DMS53 treated with DMSO at 0.1 percent for 48 hours (cell line): ENCODE results near the gene AMACR.

Source experiments
- DNase-seq: peaks from one replicate; lab custom pipeline; 2025; ENCODE audit not compliant: unreplicated experiment; lab: John Stamatoyannopoulos, UW

Gene AMACR

DNA sequence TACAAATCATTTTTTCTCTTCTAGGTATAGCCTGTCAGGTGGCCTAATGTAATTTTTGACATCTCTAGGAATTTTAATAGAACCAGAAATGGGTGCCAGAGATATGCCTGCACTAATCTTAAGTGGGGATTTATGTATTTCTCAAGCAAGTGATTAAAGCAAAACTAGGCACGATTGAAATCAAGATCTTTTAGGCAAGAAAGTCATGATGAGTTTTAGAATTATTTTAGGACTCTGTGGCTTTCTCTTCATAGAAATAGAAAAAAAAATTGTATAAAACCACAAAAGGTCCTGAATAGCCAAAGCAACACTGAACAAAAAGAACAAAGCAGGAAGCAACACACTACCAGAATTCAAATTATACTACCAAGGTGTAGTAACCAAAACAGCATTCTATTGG lies 952 bp upstream of the AMACR start:
- DNase-seq: no peak

DNA sequence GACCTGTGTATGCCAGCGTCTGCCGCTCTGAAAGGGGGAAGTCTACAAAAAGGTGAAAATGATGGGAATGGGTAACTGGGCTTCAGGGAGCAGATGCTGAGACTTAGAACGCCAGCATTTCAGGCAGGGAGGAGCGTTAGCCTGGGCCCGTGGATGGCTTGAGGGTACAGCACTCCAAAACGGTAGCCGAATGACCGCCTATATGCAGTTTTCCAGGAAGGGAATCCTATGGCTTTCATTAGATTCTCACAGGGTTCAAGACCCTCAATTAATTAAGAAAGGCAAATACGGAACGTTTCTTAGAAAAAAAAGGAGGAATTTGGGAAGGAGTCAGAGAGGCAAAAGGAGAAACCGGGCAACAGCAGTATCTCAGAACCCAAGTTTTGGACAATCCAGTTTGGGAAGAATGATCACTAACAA lies 639 bp downstream of the AMACR start:
- DNase-seq: no peak

DNA sequence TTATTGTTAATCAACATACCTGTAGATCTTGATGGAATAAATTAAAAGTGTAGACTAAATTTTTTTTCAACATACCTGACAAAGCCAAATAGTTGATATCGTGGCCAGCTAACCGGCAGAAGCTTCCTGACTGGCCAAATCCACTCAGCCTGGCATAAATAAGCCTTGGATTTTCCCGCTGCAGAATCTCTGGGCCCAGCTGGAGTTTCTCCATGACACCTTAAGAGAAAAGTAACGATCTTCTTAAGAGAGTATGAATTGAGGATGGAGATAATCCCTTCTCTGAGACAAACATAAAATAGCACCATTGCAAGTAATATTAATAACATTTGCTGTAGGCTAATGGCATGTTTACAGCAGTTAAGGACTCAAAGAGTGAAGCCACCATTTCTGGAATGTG lies 2.2 kb downstream of the AMACR start:
- DNase-seq: no peak

DNA sequence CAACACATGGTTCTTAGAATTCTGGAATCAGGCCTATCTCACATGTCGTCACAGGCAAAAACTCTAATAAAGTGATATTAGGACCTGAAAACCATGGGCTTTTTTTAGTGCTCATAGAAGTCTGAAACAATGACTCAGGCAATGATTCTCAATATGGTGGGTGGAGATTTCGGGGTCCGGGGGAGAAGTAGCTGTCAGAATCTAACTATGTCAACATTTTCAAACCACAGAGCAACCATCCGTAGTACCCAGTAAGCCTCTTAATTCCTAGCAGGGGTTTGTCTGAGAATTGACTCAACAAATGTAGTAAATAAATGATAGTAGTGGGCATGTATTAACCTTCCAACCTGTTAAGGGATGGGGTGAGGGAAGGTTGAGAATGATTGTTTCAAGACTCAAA lies 2.6 kb downstream of the AMACR start:
- no peak for DNase-seq

DNA sequence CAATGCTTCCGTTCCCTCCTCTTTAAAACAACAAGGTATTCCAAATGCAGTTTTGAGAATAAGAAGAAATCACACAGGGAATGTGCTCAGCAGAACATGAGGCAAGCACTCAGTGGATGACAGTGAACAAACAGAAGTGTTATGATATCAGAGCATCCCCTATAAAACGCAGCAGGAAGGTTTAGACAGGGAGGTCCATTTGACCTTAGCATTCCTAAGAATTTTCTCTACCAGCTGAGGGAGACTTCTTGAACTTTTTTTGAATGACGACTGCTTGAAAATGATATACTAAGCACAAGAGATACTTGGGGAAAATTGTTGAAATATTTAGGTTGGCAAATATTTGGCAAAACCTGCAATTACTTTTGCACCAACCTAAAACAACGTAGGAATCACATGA lies 3.9 kb downstream of the AMACR start:
- DNase-seq: no peak

DNA sequence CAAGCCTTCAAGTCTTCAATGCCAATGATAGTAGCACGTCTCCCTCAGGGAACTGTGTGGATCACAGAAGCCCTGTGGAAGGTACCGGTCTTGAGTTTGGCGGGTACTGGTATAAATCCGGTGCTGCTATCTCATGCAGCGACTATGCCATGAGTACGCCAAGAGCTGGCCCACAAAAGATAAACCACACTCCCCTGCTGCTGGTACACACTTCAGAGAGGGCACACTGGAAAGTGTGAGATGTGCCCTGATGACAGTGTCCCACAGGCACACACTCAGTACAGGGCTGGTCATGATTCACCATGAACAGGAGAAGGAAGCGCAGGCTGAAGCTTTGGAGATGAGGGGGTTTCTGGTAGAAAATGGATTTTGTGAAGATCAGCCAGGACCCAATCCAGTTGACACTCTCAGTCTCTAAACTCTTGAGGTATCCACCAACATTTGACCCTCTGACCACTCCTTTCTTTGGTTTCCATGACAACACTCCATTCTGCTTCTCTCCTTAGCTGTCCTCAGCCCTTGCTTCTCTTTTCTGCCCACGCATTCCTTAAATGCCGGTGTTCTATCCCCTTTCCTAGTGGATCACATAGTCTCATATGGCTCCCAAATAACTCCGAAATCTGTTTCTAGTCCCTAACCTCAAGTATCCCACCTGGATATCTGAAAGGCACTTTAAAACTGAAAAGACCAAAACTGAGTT lies 5.1 kb downstream of the AMACR start:
- DNase-seq: no peak

DNA sequence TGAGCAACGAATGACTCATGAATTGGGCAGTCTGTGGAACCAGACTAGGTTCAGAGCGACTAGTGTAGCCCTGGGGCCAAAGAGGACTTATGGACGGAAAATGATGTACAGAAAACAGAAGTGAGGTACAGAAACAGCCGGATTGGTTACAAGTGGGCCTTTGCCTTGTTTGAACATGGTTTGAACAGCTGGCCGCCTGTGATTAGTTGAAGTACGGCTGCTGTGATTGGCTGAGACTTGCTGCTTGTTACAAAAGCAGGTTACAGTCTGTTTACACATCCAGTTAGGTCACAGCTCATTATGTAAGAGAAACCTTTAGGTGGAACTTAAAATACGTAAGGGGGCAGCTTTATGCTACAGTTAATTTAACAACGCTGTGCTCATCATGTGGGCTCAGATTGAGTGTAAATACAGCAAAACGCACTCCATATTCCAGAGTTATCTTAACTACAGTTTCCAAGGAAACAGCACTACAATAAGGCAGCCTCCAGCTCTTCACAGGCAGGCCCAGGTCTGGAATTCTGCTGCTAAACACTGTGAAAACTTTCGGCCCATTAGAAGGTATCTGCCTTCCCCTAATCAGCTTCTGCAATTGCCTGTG lies 6.5 kb downstream of the AMACR start:
- peak; percentile 89 for DNase-seq

DNA sequence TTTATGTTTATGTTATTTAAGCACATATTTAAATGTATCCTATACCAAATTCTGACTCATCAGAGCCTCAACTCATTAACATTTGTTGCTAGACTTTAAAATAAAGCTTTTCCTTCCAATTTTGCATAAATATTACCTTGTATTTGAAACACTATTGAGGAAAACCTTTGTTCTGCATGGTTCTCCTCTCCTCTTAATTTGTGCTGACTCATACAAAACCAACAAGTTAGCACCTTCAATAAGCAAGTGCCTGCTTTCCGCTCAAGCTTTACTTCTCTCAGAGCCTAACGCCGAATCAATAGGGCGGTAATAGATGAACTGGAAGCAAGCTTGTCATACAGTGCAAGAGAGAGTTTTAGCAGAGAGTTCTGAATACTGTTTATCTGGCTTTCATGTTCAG lies 7.9 kb downstream of the AMACR start:
- no peak for DNase-seq

DNA sequence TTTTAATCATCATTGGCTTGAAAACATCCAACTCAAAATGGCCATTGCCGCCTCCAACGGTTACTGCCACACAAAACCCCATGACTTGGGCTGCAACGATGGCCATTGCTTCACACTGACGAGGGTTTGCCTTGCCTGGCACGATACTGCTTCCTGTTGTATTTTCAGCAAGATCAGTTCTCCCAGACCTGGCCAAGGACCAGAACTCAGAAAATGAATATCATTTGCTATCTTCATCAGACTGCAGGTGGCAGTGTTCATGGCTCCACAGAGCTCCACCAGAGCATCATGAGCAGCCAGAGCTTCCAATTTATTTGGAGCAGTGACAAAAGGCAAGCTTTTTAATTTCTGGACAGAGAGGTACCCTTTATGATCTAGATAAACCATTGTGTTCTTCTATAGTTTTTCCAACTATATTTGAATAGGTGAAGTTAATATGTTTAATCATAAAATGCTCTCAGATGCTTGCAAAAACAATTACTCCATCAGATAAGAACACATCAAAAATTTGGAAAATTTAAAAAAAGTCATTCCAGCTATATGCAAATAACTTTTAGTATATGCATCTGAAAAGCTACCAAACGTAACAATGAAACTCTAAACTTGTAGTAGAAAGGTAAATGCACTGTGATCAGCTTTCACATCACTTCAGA lies 10.4 kb downstream of the AMACR start:
- DNase-seq: peak; percentile 56

DNA sequence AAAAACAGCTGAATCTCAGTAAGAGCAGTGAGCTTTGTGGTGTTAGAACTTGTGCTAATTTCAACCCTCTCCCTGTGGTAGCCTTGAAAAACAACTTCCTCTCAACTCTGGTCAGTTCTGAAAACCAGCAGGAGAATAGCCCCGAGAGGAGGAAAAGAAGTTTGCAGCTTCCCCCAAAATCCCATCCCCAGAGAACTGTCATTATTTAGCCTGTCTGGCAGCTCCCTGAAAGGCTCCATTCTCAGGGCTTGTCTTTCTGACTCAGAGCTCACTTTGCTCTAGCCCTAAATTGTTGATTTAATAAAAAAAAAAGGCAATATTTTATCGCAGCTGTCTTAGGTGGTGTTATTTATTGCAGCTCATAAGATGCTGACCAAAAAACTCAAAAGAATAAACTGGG lies 12.0 kb downstream of the AMACR start:
- no peak for DNase-seq

DNA sequence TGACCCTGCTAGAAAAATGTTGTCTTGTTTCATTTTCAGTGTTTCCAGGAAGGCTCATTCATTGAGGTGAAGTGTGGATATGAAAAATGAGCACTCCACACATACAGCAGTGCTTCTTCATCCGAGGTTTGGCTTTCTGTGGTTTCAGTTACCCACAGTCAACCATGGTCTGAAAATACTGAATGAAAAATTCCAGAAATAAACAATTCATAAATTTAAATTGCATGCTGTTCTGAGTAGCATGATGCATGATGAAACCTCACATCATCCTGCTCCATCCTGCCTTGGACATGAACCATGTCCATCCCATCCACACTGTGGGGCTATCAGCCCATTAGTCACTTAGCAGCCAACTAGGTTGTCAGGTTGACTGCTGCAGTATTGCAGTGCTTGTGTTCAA lies 13.0 kb downstream of the AMACR start:
- no peak for DNase-seq

DNA sequence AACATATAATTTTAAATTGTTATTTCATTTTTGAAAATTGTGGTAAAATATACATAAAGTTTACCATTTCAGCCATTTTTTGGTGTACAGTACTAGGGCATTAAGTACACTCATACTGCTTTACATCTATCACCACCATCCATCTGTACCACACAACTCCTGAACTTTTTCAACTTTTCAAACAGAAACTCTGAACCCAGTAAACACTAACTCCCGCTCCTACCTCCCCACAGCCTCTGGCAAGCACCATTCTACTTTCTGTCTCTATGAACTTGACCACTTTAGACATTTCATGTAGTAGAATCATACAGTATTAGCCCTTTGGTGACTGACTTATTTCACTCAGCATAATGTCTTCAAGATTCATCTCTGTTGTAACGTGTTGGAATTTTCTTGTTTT lies 15.0 kb downstream of the AMACR start:
- no peak for DNase-seq

DNA sequence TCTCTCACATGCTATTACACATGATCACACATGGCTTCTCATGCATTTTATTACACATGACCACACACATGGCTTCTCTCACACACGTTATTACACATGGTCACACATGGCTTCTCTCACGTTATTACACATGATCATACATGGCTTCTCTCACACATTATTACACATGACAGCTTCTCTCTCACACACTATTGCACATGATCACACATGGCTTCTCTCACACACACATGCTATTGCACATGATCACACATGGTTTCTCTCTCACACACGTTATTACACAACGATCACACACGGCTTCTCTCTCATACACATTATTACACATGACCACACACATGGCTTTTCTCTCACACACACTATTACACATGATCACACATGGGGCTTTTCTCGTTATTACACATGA lies 22.4 kb downstream of the AMACR start:
- no peak for DNase-seq

DNA sequence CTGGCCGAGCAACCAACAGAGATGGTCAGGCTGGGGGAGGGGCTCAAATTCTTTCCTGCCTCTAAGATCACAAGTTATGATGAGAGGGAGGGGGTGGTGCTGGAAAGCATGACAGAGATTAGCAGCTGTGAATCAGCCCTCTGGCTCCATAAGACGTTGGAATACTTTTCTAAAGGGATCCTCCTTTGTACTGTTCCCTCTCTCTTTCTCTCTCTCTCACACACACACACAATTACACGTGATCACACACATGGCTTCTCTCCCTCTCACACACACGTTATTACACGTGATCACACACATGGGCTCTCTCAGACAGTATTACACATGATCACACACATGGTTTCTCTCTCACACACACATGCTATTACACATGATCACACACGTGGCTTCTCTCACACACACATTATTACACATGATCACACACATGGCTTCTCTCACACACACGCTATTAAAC lies 23.2 kb downstream of the AMACR start, which contains the start of gene SLC45A2:
Gene SLC45A2 (minus strand): TSS at position 23 of the 454 bp plus-strand sequence. CDS start 110 bp downstream, outside the sequence.
- no peak for DNase-seq

DNA sequence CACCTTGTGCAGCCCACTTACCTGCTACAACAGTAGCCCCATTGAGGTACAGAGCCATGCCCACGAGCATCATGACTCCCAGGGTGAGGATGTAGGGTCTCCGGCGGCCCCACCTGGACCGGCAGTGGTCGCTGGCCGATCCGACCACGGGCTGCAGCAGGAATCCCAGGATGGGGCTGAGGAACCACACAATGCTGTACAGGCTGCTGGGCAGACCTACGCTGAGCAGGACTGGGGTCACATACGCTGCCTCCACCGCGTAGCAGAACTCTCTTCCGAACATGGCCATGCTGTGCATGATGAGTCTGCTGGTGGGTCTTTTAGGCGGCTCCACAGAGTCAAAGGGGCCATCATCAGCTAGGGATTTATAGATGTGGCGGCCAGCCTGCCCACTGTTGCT lies 23.7 kb downstream of the AMACR start:
- DNase-seq: no peak

DNA sequence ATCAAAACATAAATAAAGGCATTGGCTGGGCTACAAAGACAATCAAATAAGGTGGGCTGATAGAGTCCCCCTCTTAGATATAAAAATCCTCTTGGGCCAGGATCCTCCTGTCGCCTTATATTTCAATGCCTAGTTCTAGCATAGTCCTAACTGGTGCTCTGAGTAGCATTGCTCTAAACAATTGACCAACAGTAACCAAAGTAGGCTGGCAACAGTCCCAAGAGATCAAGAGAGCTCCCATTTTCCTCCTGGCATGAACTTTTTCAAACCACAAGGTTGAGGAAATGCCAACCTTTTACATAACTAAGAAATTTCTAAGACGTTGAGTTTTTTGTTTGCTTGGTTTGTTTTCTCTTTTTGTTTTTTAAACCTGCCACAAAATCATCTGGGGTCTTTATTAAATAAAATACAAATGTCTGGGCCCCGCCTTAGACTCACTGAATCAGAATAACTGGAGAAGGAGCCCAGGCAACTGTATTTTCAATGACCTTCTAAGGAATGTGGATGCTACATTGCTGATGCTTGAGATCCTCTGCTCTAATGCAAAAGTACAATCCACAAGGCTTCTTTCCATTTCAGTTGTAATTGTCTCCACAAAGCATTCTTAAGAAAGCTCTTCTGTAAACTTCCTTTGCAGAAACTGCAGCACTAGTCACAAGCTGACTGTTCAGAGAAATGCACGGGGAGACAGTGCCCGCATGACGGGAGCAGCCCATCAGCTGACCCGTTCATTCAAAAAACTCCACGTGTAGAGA lies 26.3 kb downstream of the AMACR start:
- DNase-seq: no peak

DNA sequence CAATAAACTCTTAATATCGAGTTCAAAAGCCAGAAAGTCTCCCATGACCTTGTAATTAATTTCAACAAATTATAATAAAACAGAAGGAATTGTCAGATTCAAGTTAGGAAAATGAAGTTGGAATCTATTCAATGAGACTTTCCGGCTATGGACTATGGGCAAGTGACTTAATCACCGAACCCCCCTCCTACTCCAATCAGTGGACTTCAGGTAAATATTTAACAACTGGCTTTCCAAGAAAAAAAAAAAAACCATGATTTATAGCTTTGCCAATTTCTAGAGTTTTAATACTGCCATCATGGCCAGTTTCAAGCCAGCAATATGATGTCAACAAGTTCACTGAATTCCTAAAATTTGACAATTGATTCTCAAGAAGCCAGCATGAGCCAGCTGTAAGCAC lies 27.8 kb downstream of the AMACR start:
- no peak for DNase-seq

DNA sequence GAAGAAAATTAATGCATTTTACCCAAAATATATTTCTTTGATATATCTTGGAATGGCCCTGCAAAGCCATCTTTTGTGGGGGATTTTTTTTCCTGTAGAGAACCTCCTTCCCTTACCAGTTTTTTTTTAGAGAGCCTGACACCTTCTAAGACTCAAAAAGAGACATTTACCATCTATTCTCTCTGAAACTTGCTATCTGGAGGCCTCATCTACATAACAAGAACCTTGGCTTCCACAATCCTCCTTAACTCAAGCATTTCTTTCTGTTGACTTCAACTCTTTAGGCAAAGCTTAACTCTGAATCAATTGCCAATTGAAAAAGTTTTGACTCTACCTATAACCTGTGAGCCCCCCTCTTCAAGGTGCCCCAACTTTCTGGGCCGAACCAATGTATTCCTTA lies 29.5 kb downstream of the AMACR start:
- no peak for DNase-seq

DNA sequence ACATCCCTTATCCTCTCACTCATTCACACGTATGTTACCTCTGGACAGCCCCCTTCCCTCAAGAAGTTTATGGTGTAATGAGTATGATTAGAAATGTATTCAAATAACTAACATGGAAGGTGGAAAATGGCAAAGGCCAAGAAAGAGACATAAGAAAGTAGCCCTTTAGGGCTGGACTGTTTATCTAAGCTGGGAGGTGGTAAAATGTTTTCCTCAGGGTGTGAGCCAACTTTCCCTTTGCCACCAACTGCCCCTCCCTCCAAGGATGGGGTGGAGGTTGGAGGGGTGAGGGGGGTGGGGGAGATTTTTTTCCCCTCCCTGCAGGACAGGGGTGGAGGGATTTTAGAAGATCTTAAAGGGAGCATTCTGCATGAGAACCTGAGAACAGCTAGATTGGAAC lies 31.5 kb downstream of the AMACR start:
- no peak for DNase-seq

DNA sequence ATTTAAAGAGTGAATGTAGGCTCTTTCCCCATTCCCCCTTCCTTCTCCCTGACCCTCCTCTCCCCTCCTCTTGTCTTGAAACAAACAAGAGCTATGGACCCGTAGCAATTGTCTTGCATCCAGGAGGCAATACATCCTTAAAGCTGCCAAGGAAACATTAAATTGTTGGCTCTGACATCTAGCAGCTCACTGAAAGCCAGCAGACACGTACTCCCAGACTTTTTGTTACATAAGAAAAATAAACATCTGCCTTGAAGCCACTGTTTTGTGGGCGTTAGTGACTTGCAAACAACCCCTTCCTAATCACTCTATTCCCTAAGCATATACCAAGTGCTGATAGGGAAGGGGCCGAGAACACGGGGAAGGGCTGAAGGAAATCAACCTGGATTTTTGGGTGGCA lies 32.0 kb downstream of the AMACR start:
- DNase-seq: no peak

DNA sequence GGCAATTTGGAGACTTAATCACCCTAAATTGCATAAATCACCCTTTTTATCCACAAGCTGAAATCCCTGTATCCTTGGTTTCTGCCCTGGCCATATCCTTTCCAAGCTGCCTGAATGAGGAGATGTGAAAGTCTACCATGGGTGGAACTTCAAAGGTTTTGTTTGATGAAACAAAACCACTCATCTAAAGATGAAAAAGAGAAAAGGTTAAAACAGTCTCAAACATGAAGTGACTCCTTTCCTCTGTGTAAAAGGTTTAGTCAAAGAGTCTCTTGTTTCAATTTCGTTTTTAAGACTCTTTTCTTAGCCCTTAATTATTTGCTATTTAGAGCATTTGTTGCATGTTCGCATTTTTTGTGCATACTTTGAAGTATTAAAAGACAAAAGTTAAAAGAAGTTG lies 34.6 kb downstream of the AMACR start:
- DNase-seq: no peak
